ENCODE results near the gene ANKMY1.
A peak's percentile ranks its signal among the peaks of the same experiment; 100 is the strongest.

ANKMY1 gene

GRCh38 chr2:240443891-240444301 lies 113.9 kb downstream of the ANKMY1 start:
- no peak for DNase-seq

- no peak for DNase-seq
Measured at GRCh38 chr2:240442891-240443715, 114.7 kb downstream of the ANKMY1 start.

GRCh38 chr2:240441993-240442411 lies 115.8 kb downstream of the ANKMY1 start:
- DNase-seq: no peak

GRCh38 chr2:240441326-240441992 lies 116.3 kb downstream of the ANKMY1 start:
- DNase-seq: no peak

- no peak for DNase-seq
Measured at GRCh38 chr2:240440704-240441320, 117.0 kb downstream of the ANKMY1 start.

- DNase-seq: no peak
Measured at GRCh38 chr2:240440251-240440650, 117.5 kb downstream of the ANKMY1 start.

GRCh38 chr2:240439698-240440151 lies 118.1 kb downstream of the ANKMY1 start:
- no peak for DNase-seq

- no peak for DNase-seq
Measured at GRCh38 chr2:240438810-240439697, 118.7 kb downstream of the ANKMY1 start.

- DNase-seq: peak; percentile 14
Measured at GRCh38 chr2:240437861-240438809, 119.7 kb downstream of the ANKMY1 start.

- DNase-seq: no peak
Measured at GRCh38 chr2:240437551-240437860, 120.3 kb downstream of the ANKMY1 start.

- DNase-seq: no peak
Measured at GRCh38 chr2:240436683-240437550, 120.9 kb downstream of the ANKMY1 start.

- no peak for DNase-seq
Measured at GRCh38 chr2:240435948-240436682, 121.7 kb downstream of the ANKMY1 start.

- no peak for DNase-seq
Measured at GRCh38 chr2:240435457-240435947, 122.3 kb downstream of the ANKMY1 start, which contains the start of gene GPC1. Gene GPC1 (plus strand): TSS chr2:240435663. CDS start chr2:240435919, 256 bp downstream.

- peak; percentile 63 for DNase-seq
Measured at GRCh38 chr2:240434728-240435456, 122.9 kb downstream of the ANKMY1 start.

GRCh38 chr2:240433973-240434727 lies 123.6 kb downstream of the ANKMY1 start:
- DNase-seq: no peak

GRCh38 chr2:240432820-240433801 lies 124.7 kb downstream of the ANKMY1 start:
- no peak for DNase-seq

GRCh38 chr2:240432430-240432819 lies 125.4 kb downstream of the ANKMY1 start:
- DNase-seq: no peak
